Astrocyte of the spinal cord (primary cell): ENCODE measurements around the gene PROSER2.

Experiments used
- DNase-seq: peaks from one replicate; pipeline ENCODE4 v3.0.0; 2011; ENCODE audit warnings: low read depth, low spot score
- H3K4me3 ChIP-seq: 2 replicates; pipeline ENCODE4 v1.5.1; 2011; ENCODE audit warnings: low read depth, mild to moderate bottlenecking, low read length, moderate library complexity
- in situ Hi-C: cut with HindIII; loops from 2 replicates; pipeline ENCODE4 v1.10.0; 2017; ENCODE audit warnings: low sequenced_read_pairs
- TF ChIP-seq, protein P1 (sequence below): IDR thresholded peaks from 2 replicates; pipeline ENCODE4 v1.5.1; 2012; ENCODE audit warnings: low read depth, mild to moderate bottlenecking, low read length, inconsistent platforms

PROSER2 gene

DNA sequence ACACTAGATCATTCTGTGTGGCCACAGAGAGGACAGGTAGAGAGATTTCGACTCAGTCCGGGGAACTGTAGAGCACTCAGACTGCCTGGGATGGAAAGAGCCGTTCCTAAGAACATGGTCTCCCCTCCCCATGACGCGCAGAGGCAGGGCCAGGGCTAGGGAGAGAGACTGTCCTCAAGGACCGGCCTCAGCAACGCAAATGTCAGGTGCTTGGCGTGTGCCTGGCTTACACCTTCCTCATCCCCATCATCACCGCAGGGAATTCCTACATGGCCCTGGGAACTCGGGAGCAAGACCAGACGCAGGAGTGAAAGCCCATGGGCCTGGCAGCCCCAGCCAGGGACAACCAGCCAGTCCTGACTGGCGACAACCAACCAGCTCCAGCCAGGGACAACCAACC, 55.6 kb downstream of the PROSER2 start:
- TF ChIP-seq, protein P1, sequence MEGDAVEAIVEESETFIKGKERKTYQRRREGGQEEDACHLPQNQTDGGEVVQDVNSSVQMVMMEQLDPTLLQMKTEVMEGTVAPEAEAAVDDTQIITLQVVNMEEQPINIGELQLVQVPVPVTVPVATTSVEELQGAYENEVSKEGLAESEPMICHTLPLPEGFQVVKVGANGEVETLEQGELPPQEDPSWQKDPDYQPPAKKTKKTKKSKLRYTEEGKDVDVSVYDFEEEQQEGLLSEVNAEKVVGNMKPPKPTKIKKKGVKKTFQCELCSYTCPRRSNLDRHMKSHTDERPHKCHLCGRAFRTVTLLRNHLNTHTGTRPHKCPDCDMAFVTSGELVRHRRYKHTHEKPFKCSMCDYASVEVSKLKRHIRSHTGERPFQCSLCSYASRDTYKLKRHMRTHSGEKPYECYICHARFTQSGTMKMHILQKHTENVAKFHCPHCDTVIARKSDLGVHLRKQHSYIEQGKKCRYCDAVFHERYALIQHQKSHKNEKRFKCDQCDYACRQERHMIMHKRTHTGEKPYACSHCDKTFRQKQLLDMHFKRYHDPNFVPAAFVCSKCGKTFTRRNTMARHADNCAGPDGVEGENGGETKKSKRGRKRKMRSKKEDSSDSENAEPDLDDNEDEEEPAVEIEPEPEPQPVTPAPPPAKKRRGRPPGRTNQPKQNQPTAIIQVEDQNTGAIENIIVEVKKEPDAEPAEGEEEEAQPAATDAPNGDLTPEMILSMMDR: no peak
- DNase-seq: no peak
- in situ Hi-C loops: no loop called here
- no peak overlapping the region for H3K4me3 ChIP-seq

DNA sequence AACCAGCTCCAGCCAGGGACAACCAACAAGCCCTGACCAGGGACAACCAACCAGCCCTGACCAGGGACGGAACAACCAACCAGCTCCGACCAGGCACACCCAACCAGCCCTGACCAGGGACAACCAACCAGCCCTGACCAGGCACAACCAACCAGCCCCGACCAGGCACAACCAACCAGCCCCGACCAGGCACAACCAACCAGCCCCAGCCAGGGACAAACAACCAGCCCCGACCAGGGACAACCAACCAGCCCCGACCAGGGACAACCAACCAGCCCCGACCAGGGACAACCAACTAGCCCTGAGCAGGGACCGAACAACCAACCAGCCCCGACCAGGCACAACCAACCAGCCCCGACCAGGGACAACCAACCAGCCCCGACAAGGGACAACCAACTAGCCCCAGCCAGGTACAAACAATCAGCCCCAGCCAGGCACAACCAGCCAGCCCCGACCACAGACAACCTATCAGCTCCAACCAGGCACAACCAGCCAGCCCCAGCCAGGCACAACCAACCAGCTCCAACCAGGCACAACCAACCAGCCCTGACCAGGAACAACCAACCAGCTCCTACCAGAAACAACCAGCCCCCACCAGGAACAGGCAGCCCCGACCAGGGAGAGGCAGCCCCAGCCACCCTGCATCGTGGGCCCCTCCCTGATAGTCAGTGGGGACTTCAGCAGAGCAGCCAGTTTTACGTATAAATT, 56.4 kb downstream of the PROSER2 start:
- in situ Hi-C loops: no loop called here

DNA sequence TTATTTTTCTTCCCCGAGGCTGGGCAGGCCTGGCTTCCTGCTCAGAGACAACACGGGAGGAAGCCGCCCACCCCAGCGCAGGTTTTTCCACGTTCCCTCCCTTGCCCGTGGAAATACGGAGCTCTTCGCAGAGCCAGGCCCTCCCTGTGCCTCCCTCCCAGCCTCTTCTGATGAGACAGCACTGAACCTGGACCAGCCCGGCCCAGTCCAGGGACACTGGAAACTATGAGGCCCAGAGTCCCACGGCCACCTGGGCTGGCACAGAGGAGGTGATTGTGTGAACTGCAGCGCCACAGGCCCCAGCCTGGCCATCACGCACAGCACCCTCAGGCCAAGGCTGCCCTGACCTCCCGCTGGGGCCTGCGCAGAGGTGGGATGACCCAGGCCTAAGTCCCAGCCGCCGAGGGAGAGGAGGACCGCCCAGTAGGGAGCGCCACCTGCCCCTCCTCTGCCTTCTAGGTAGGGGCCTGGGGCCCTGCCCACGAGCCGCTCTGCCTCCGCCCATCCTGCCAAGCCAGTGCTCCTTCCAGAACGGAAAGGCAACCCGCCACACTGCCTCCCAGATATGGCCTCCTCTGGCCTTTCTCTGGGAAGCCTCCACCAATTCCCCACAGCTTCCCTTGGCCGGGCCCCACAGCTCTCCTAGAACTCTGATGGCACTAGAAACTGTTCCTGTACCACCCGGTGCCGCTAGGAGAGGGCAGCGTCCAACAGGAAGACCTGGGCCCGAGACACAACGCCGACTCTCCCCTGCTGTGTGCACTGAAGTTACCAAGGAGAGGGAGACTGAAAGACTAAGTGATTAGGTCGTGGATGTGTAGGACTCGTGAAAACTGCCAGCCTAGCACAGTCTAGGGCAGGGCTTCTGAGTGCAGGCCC, 57.2 kb downstream of the PROSER2 start:
- TF ChIP-seq, protein P1: no peak
- in situ Hi-C loops: no loop called here
- no peak overlapping the region for H3K4me3 ChIP-seq
- no peak for DNase-seq

More for the DNA sequence above, 56.4 kb downstream of the PROSER2 start:
- H3K4me3 ChIP-seq: no peak overlapping the region
- no peak for DNase-seq
- TF ChIP-seq, protein P1: no peak

DNA sequence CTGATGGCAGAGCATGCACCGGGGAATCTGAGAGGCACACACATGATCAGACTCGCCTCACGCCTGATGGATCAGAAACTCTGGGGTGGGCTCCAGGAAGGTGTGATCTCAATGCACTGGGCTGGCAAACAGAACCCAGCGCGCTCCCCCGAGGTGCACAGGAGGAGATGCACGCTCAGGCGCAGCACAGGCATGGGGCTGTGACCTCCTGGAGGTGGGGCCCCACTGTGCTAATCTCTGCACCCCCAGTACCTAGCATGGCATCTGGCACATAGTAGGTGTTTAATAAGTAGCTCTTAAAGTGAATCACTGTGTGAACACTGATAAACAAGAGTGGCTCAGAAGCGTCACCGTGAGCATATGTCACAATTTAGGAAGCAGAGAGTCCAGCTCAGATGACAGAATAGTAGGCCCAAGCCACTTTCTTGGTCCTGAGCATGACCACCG, 57.9 kb downstream of the PROSER2 start:
- DNase-seq: no peak
- in situ Hi-C loops: no loop called here
- H3K4me3 ChIP-seq: no peak overlapping the region
- TF ChIP-seq, protein P1: no peak

DNA sequence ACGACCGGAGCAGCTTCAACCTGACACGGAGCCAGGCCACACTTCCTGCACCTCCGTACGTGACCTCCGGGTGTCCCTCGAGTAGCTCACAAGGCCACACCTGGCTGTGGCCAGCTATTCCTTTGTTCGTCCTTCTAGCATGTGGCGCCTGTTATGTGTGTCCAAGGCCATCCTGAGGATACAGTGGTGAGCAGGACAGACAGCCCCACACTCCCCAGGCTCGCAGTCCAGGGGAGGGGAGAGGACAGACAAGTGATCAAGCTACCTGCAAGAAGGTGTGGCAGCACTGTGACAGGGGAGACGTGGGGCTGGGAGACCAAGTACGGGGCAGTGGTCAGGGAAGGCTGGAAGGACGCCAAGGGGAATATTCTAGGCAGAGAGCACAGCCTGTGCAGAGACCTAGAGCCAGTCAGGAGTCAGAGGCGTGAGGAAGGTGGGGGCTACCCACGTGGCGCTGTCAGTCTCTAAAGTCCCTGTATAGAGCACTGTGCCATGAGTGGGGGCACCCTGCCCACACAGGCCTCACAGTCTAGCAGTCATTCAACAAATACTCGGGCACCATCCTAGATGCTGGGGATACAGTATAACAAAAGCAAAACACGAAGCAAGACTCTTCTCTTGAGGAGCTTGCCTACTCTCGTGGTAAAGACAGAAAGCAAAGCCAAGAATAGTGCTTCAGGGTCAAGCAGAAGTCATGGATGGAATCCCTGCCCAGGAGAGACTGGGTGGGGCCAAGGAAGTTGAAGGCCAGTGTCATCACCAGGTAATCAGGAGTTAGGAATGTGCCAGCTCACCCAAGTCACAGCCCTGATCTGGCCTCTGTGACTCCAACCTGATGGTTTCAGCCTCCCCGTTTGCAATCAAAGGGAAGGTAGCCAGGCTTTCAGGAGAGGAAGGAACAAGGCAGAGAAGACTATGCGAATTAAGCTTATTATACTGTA, 58.6 kb downstream of the PROSER2 start:
- DNase-seq: no peak
- in situ Hi-C loops: no loop called here
- TF ChIP-seq, protein P1: no peak
- no peak overlapping the region for H3K4me3 ChIP-seq

- DNase-seq: no peak
- H3K4me3 ChIP-seq: no peak overlapping the region
- in situ Hi-C loops: no loop called here
- TF ChIP-seq, protein P1: no peak
Observed at GRCh38 chr10:11882646-11883375, 59.7 kb downstream of the PROSER2 start.
